ENCODE measurements around the gene SERINC1.
"Not testable (repeated sequence)": the region's sequence is repeated elsewhere in the genome, so short reads cannot be mapped to it uniquely, and the experiment has no call there.

DNA sequence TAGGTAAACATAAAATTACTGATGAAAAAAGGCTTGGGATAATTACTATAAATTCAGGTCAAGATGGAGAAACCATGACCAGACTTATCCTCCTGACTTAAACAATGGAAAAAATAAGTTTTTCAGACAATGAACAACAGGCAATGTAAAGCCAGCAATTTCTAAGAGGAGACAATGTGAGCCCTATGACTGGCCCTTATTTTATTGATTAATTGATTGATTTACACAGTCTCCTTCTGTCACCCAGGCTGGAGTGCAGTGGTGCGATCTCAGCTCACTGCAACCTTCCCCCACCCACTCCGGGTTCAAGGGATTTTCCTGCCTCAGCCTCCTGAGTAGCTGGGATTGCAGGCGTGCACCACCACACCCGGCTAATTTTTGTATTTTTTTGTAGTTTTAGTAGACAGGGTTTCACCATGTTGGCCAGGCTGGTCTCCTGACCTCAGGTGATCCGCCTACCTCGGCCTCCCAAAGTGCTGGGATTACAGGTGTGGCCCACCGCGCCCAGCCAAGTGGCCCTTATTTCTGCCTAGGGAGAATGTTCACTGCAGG is 11.7 kb downstream of the SERINC1 start:
- TF ChIP-seq, protein P1, sequence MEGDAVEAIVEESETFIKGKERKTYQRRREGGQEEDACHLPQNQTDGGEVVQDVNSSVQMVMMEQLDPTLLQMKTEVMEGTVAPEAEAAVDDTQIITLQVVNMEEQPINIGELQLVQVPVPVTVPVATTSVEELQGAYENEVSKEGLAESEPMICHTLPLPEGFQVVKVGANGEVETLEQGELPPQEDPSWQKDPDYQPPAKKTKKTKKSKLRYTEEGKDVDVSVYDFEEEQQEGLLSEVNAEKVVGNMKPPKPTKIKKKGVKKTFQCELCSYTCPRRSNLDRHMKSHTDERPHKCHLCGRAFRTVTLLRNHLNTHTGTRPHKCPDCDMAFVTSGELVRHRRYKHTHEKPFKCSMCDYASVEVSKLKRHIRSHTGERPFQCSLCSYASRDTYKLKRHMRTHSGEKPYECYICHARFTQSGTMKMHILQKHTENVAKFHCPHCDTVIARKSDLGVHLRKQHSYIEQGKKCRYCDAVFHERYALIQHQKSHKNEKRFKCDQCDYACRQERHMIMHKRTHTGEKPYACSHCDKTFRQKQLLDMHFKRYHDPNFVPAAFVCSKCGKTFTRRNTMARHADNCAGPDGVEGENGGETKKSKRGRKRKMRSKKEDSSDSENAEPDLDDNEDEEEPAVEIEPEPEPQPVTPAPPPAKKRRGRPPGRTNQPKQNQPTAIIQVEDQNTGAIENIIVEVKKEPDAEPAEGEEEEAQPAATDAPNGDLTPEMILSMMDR (IDR thresholded peaks at IDR 0.05) = not testable (repeated sequence)
- TF ChIP-seq POLR2A (IDR thresholded peaks at IDR 0.05) = not testable (repeated sequence)

All from esophagus squamous epithelium (tissue), 4 donors.